Embryonic facial prominence (tissue), 1 donor: Measurements from ENCODE around the gene PEBP1.
"Not testable (repeated sequence)": the region's sequence is repeated elsewhere in the genome, so short reads cannot be mapped to it uniquely, and the experiment has no call there.

Experiments
- DNase-seq: peaks from one replicate; pipeline ENCODE4 v3.0.0-alpha.2; 2016; ENCODE audit errors: extremely low spot score

Gene PEBP1

GRCh38 chr12:118135788-118136558, at the start of gene PEBP1:
PEBP1 (plus strand) TSS chr12:118136124; CDS start chr12:118136210, 86 bp downstream.
- peak; percentile 74 for DNase-seq

- no peak for DNase-seq
These were observed 46.1 kb upstream of the PEBP1 start for GRCh38 chr12:118089782-118090181.

- DNase-seq = no peak
These were observed 41.9 kb upstream of the PEBP1 start for GRCh38 chr12:118094039-118094438.

GRCh38 chr12:118098401-118098800, 37.5 kb upstream of the PEBP1 start:
- DNase-seq = no peak

- no peak for DNase-seq
These were observed 36.8 kb upstream of the PEBP1 start for GRCh38 chr12:118098911-118099671.

- DNase-seq = no peak
These were observed 34.9 kb upstream of the PEBP1 start for GRCh38 chr12:118101051-118101450.

GRCh38 chr12:118102070-118102469, 33.9 kb upstream of the PEBP1 start:
- no peak for DNase-seq

GRCh38 chr12:118102609-118103008, 33.3 kb upstream of the PEBP1 start:
- no peak for DNase-seq

GRCh38 chr12:118103201-118103600, 32.7 kb upstream of the PEBP1 start:
- no peak for DNase-seq

- no peak for DNase-seq
These were observed 32.1 kb upstream of the PEBP1 start, which contains the start of gene VSIG10 for GRCh38 chr12:118103601-118104382. VSIG10 (minus strand) TSS chr12:118104011; CDS start chr12:118103671, 340 bp downstream.

- DNase-seq = no peak
These were observed 28.9 kb upstream of the PEBP1 start for GRCh38 chr12:118107011-118107410.

- no peak for DNase-seq
These were observed 28.2 kb upstream of the PEBP1 start for GRCh38 chr12:118107694-118108093.

GRCh38 chr12:118109088-118109487, 26.8 kb upstream of the PEBP1 start:
- DNase-seq = no peak

GRCh38 chr12:118119449-118119879, 16.5 kb upstream of the PEBP1 start:
- DNase-seq = no peak

- no peak for DNase-seq
These were observed 15.2 kb upstream of the PEBP1 start for GRCh38 chr12:118120579-118121363.

GRCh38 chr12:118122264-118122663, 13.7 kb upstream of the PEBP1 start:
- no peak for DNase-seq

- DNase-seq = no peak
These were observed 11.5 kb upstream of the PEBP1 start for GRCh38 chr12:118124333-118124874.

- no peak for DNase-seq
These were observed 10.2 kb upstream of the PEBP1 start for GRCh38 chr12:118125743-118126118.

GRCh38 chr12:118126119-118126757, 9.7 kb upstream of the PEBP1 start:
- no peak for DNase-seq

- no peak for DNase-seq
These were observed 8.1 kb upstream of the PEBP1 start for GRCh38 chr12:118127867-118128266.

- DNase-seq = not testable (repeated sequence)
These were observed 6.5 kb upstream of the PEBP1 start for GRCh38 chr12:118129436-118129835.
